GM18909 (cell line): Measurements from ENCODE around the gene ACACB.

Experiments
- ATAC-seq: cut with Tn5 transposase; IDR thresholded peaks from one replicate; pipeline ENCODE4 v1.9.1; 2021; ENCODE audit warnings: mild to moderate bottlenecking; ENCODE audit not compliant: unreplicated experiment, poor library complexity

The ACACB gene

DNA sequence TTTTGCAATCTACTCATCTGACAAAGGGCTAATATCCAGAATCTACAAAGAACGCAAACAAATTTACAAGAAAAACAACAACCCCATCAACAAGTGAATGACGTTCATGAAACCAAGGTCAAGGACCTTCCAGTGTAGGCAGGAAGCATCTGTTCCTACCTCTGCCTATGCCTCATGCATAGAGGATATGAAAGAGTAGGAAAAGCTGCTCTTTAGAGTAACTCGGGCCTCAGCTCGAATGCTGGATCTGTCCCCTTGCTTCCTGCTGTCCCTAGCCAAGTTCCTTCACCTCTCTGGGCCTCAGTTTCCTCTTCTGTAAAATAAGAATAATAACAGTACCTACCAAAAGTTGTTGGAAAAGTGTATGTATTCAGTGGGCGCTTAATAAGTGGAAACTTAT, 127.7 kb downstream of the ACACB start:
- no peak for ATAC-seq

DNA sequence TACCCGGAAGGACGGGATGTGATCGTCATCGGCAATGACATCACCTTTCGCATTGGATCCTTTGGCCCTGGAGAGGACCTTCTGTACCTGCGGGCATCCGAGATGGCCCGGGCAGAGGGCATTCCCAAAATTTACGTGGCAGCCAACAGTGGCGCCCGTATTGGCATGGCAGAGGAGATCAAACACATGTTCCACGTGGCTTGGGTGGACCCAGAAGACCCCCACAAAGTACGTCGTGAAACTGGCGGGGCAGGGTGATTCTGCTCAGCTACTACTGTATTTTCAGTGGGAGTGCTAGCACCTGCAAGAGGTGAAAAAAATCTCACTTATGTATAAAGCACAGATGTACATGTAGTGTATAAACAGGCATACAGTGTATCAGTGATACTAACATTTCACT, 129.8 kb downstream of the ACACB start:
- no peak for ATAC-seq

DNA sequence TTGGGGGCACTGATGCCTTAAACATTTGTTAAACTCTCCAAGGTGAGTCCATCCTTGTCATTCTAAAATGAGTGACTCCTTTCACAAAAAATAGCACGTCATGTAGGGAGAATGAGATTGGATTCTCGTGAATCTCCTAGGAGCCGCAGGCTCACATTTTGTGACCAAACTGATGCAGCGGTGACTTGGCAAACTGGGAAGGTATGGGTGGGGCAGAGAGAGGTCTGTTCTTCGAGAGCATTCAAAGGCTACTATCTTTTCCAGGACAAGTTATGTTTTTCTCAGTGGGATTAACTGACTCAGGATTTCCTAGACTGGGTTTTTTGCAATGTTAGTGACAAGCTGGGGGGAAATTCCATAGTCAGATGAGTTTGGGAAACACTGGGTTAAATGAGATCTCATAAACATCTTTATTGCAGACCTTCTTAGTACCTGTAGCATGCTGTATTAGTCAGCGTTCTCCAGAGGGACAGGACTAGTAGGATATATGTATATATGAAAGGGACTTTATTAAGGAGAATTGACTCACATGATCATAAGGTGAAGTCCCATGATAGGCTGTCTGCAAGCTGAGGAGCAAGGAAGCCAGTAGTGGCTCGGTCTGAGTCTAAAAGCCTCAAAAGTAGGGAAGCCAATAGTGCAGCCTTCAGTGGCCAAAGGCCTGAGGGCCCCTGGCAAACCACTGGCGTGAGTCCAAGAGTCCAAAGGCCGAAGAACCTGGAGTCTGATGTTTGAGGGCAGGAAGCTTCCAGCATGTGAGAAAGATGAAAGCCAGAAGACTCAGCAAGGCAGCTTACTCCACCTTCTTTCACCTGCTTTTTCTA, 131.7 kb downstream of the ACACB start:
- no peak for ATAC-seq

DNA sequence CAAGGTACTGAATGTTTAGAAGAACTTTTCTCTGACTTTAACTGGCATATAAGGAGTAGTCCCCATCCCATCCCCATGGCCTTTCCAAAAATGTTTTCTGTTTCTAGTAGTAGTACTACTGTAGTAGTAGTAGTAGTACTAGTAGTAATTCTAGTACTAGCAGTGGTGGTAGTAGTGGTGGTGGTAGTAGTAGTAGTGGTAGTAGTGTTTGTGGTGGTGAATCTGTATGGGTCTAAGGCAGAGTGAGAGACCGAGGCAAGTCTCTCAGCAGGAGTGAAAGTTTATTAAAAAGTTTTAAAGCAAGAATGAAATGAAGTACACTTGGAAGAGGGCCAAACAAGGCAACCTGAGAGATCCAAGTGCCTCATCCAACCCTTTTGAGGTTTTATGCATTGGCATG, 134.1 kb downstream of the ACACB start:
- ATAC-seq, result no peak

DNA sequence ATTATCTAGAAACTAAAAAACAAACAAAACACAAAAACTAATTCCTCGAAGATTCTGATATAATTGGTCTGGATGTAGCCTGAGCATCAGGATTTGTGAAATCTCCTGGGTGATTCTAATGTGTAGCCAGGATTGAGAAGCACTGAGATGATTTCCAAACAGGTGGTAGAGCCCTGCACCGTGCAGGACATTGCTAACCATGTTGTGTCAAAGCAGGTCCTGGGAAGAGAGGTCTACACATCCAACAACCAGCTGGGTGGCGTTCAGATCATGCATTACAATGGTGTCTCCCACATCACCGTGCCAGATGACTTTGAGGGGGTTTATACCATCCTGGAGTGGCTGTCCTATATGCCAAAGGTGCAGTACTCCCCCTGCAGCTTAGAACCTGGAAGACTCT, 136.4 kb downstream of the ACACB start:
- no peak for ATAC-seq

DNA sequence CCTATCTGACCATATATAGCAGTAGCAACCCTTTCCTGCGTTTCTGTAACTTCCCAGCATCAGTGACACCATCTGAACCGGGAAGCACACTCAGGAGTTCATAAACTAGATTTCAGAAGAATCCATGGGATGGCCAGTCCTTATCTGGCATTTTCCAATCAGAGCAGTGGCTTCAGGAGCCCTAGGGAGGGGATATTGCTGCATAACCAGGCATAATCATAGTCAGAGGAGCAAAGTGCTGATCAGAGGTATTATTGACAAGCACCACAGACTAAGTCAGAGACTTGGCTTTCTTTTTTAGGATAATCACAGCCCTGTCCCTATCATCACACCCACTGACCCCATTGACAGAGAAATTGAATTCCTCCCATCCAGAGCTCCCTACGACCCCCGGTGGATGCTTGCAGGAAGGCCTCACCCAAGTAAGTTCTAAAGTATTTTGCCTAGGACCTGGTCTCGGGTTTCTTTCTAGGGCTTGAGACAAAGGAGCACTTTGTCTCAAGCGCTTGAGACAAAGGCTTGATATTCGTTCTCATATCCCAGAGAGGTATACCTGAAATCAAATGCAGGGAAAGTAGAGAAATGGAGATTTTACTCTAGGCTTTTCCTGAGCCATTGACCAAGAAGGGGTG, 137.6 kb downstream of the ACACB start:
- ATAC-seq, result no peak

DNA sequence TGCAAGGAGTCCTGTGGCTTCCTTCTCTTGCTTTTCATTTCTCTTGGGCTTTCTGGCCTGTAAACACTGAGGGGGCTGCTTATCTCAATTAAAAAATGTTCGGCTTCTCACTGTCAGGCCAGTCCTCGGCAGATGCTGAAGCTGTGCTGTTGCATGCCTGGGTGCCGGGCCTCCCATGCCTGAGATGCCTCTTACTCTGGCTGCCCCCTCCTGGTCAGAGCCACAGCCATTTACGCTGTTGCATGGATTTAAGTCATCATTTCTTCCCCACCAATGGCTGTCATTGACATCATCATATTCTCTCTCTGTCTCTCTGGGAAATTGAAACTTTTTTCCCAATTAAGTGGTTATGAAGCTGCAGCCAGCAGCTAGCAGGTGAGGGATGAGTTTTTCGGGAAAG, 139.0 kb downstream of the ACACB start:
- ATAC-seq, result no peak

DNA sequence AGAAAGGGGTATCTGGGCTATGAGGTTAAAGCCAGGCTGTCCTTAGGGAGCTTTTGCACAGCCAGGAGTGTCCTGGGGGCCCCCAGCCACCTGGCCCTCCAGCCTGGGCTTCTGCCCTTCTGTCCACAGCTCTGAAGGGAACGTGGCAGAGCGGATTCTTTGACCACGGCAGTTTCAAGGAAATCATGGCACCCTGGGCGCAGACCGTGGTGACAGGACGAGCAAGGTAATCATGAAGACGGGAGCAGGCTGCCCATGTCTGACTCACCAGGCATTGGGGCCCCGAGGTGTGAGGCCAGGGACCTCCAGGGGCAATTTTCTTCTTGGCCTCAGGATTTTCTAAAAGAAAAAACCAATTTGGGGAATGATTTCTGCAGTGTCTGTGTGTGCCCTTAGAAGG, 139.6 kb downstream of the ACACB start:
- ATAC-seq, result no peak

DNA sequence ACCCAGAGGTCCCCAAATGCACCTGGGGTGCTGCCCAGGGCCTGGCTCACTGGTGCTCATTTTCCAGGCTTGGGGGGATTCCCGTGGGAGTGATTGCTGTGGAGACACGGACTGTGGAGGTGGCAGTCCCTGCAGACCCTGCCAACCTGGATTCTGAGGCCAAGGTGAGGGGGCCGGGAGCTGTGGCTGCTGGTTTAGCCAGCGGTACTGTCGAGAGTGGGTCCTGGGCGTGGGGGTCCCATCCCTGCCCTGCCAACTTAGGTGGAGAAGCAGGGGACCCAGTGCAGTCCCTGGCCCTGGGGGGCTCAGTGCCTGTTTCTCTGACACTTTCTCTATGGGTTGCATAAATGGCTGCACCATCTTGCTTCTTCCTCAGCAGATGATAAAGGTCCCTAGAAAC, 141.8 kb downstream of the ACACB start:
- no peak for ATAC-seq

DNA sequence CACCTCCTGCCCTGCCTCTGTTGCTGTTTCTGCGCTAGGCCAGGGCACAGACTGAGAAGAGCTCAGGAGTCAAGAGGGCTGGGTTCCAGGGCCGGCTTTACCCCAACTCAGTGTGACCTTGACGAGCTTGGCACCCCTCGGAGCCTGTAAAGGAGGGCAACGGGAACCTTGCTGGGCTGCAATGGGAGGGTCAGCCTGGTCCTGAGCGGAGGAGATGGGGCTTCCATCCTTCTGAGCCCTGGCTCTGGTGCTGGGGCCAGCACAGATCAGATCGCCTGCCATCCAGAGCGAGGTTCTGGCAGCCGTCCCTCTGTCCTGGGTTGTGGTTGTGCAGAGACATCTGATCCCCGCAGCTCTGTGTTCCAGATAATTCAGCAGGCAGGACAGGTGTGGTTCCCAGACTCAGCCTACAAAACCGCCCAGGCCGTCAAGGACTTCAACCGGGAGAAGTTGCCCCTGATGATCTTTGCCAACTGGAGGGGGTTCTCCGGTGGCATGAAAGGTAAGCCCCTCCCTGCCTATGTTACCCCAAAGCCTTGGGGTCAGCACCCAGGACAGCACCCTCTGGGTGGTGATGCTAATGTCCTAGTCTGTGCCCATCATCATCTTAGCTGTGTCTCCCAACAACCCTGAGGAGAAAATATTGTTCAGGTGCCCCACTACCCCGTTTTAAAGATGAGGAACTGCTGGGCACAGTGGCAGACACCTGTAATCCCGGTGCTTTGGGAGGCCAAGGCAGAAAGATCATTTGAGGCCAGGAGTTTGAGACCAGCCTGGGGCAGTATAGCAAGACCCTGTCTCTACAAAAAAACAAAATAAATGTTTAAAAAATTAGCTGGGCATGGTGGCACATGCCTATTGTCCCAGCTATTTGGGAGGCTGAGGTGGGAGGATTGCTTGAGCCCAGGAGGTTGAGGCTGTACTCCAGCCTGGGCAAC, 142.5 kb downstream of the ACACB start:
- ATAC-seq, result no peak

DNA sequence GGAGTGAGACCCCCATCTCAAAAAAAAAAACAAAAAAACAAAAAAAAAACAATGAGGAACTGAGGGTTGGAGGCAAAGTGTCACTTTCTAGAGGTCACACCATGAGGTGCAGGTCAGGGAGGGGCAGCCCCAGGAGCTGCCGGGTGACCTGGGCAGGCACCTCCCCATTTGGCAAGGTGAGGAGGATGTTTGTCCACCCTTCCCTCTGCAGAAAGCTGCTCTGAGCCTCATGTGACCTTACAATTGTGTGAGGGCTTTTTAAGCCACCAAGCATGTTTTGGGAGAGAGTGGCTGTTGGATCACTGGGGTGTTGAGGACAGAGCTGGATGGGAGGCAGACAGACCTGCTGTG, 143.1 kb downstream of the ACACB start:
- ATAC-seq, result no peak

DNA sequence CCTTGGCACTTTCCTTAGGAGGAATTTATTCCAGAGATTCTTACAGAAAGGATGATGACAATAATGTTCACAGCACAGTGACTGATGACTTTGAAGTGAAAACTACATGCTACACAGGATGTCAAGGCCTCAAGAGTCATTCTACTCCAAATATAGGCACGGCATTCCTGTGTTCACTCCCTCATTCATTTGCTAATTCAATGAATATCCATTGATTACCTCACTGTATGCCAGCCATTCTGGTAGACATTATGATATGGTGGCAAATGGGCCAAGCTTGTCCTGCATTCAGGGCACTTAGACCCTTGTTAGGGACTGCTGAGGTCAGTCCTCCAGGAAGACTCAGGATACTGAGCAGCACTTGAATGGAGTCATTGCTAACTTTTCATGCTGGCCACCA, 144.7 kb downstream of the ACACB start:
- no peak for ATAC-seq

DNA sequence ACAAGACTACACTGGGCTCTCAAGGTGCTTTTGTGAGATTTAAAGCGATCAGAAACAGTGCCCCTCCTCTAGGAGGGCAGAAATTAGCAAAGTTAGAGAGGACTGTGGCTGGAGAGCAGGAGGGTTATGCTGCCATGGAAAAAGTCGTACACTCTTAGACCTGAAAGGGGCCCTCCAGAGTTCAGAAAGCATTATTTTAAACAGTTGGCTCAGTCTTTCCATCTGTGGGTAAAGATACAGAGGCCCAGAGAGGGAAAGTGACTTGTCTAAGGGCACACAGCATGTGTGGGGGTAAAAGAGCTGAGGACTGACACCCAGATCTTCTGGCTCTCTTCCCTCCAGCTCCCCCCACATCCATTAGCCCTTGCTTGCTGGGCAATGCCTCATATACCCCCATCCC, 145.6 kb downstream of the ACACB start:
- ATAC-seq, result no peak

DNA sequence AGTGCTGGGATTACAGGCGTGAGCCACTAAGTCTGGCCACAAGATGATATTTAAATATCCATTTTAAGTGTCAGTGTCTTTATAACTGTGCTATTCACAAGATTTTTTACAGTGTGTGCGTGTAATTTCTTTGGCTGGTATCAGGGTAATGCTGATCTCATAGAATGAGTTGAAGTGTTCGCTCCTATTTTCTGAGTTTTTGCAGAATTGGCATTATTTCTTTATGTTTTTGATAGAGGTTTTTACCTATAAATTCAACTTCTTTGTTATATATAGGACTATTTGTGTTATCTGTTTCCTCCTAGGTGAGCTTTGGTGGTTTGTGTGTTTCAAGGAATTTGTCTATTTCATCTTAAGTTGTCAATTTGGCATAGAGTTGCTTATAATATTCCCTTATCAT, 147.1 kb downstream of the ACACB start:
- ATAC-seq, result no peak

DNA sequence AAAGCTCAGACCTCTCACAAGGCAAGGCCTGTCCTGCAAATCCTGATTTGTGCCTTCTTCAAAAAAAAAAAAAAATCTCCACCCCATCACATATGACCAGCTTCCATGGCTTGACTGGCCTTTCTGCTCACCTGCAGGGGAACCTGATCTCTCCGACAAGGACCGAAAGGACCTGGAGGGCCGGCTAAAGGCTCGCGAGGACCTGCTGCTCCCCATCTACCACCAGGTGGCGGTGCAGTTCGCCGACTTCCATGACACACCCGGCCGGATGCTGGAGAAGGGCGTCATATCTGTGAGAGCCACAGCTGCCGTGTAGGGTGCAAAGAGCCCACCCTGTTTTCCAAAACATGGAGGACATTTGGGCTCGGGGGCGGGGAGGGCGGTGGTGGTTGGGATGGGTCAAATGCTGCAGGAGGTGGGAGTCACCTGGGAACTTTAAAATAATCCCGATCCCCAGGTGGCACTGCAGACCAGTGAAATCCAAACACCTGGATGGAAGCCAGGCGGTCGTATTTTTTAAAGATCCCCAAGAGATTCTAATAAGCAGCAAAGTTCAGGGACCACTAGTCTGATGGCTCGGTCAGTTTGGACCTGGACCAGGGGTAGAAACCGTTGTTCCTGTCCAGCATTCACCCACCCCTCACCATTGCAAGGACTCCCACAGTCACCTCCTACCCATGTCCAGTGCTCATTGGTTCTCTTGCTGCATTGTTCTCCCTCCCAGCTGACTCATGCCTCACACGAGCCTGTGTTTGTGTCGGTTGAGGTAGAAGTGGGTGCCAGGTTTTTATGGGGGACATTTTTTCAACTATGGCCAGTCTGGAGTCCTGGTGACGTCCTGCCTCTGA, 147.9 kb downstream of the ACACB start:
- ATAC-seq, result no peak

DNA sequence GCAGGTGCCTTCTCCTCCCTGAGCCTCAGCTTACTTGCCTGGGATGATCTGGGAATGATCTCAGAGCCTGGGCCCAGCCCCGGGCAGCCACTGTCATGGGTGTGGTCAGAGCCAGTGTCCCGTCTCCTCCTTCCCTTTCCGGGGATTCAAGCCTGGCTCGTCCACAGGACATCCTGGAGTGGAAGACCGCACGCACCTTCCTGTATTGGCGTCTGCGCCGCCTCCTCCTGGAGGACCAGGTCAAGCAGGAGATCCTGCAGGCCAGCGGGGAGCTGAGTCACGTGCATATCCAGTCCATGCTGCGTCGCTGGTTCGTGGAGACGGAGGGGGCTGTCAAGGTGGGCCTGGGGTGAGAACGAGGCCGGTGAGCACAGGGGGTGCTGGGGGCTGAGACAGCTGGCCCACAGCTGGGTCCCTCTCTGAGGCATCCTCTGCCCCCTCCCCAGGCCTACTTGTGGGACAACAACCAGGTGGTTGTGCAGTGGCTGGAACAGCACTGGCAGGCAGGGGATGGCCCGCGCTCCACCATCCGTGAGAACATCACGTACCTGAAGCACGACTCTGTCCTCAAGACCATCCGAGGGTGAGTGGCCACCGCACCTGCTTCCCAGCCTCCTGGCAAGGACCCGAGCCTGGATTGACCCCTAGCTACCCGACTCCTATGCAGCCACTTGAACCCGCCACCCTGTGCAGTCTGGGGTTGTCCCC, 148.7 kb downstream of the ACACB start:
- no peak for ATAC-seq

DNA sequence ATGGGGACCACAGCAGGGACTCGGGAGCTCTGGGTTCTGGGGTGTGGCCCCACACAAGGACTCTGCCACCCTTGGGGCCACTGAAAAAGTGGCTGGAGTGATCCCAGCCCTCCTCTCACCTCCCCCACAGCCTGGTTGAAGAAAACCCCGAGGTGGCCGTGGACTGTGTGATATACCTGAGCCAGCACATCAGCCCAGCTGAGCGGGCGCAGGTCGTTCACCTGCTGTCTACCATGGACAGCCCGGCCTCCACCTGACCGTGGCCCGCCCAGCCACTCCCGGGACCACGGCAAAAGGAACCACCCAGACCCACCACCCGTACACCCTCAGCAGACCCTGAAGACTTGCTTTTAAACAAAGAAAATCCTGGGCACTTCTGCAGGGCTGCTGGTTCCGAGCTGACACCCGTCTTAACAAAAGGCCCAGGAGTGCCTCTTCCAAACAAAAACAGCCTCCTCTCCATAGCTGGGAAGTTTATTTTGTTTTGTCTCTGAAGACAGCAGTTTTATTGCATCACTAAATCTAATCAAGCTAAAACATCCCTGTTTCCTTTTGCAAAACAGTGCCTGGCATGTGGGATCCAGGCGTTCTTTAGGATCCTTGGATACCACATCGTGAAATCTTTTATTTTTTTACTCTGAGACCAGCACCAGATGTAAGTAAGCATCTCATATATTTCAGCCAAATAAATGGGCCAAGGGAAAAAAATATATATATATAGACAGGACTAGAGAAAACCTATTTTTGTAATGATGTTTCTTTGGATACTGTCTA, 149.9 kb downstream of the ACACB start:
- ATAC-seq, result no peak

DNA sequence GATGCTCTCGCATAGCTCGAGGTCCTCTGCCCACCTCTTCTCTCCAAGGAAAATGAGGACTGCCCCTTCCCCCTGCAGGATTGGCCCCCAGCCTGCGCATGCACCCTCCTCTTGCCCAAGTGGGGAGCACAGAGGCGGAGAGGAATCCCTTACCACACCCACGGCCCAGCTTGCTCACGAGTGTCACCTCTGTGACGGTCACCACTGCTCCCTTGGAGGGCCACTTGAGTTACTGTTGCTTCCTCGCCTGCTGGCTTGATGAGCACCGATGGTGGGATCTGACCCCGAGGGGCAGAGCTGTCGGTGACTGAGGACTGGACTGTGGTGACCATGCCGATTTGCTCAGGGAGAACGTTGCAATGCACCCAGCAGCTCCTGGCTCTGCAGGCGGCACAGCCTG, 151.0 kb downstream of the ACACB start:
- no peak for ATAC-seq

DNA sequence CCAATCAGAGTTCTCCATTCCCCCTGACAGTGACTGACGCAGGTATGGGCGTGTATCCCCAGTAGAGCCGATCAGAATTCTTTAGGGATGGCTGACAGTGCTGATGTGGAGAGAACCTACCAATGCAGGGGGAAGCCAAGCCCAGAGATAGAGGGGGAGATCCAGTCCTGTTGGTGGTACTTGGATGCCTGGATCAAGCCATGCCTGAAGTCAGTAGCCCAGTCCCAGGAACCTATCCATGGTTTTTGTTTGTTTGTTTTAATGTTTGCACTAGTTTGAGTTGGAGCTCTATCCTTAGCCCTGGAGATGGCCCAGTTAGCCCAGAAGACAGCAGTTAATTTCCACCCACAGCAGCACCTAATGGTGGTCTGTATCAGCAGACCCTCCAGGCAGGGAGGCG, 152.5 kb downstream of the ACACB start:
- ATAC-seq, result no peak
